ENCODE measurements around the gene KRT6C.
"Not testable (repeated sequence)": the region's sequence is repeated elsewhere in the genome, so short reads cannot be mapped to it uniquely, and the experiment has no call there.

Gene KRT6C

DNA sequence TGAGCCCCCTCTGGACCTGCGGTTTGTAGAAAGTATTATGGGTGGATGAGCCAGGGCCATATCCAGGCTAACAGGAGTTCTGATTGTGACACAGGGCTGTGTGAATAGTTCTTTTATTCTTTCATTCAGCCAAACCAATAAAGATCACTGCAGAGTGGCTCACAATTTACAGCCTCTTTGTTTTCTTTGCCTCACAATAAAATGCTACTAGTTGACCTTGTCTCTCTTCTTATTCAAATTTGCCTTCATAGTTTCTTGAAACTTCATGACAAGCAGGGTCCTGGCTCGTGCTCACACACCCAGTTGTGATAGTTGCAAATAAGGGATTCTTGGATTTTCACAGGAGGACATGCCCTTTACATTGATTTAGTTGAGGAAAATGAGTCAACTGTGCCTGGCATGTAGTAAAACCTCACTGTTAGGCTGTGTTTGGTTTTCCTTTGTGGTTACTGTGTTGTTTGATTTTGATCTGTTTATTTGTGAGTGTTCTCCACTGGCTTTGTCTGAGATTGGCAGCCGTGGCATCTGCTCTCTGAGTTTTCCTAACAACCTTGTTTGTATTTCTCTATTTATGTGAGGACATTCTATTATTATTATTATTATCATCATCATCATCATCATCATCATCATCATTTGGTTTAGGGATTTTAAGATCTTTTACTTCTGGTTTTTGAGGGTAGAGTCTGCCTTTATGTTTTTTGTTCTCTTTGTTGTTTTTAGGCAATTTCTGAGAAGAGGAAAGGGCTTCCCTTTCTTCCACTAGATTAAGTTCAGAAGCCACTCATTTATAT, 19.0 kb downstream of the KRT6C start:
- no peak for DNase-seq

- DNase-seq, result no peak
Measured at GRCh38 chr12:52452101-52452500, 21.5 kb downstream of the KRT6C start, which contains the start of gene KRT6B. TSS of gene KRT6B (minus strand) at chr12:52452146. CDS start at chr12:52452078, 68 bp downstream.

GRCh38 chr12:52448228-52448627, 25.4 kb downstream of the KRT6C start:
- no peak for DNase-seq

- not testable (repeated sequence) for DNase-seq
Measured at GRCh38 chr12:52447196-52447595, 26.4 kb downstream of the KRT6C start.

DNA sequence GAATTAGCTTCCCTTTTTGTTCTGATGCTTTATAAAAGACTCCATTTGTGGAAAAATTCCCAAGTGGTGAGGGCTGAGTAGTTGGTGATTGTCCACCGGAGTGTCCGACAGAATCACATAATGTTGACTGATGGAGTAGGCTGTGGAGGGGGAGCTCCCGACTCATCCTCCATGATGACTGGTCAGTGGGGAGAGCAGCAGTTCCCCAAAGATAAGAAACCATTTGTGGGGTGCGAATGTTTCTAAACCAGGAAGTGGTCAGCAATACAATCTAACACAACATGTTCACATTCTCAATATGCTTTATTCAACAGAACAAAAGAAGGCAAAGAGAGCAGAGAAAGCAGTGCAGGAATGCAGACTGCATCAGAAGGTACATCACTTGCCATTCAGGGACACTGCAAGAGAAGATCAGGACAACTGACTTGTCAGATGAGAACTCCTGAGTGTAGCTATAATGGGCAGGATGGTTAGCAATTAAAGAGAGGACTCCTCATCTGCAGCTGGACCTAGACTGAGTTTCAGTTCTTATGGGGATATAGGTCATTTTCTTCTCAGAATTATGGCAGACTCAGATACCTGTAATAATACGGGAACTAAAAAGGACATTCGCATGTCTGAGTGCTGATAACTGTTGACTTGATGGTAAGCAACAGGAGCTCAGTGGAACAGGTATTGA, 27.1 kb downstream of the KRT6C start:
- peak; percentile 3 for DNase-seq

DNA sequence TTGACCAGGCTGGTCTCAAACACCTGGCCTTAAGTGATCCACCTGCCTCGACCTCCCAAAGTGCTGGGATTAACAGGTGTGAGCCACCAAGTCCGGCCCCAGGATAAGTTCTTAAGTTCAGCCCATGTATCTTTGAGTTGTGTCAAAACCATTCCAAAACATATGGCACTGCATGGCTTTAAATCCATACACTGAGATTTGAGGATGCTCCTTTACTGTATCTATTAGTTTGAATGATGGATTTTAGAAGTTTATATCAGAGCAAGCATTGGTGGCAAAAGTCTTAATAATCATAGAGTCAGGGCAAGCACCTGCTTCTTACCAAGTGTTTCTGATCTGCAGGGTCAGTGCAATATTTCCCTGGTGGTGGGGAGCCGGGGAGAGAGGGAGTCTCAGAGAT, 27.7 kb downstream of the KRT6C start:
- no peak for DNase-seq

DNA sequence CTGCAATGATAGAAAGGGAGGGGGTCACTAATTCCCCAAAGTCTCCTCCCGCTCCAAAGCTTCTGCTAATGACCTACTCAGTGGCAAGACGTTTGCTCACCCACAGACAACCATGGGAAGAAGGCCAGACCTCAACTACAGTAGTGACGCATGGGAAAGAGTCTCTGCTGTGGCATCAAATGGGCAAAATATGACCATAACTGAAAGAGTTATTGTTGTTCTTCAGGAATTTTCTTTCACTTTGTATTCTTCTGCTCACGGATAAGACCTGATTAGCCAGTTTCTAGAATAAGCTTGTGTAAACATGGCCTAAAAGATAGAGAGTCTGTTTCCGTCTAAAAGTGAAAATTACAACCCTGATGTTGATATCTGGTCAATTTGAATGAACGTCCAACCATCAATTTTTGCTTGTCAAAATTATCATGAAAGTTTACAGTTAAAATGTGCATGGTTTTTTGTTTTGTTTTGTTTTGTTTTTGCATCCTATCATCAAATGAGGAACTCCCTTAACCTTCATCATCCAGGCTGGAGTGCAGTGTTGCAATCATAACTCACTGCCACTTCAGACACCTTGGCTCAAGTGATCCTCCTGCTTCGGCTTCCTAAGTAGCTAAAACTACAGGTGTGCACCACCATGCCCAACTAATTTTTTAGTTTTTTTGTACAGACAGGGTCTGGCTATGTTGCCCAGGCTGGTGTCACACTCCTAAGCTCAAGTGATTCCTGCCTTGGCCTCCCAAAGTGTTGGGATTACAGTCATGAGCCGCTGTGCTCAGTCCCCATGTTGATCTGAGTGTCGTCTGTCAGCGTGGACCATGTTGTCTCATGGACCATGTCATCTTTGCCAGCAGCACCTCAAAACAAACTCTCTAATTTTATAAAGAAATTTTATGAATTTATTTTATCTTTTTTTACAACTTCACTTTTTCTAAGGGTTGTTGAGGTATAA, 28.7 kb downstream of the KRT6C start:
- no peak for DNase-seq

DNA sequence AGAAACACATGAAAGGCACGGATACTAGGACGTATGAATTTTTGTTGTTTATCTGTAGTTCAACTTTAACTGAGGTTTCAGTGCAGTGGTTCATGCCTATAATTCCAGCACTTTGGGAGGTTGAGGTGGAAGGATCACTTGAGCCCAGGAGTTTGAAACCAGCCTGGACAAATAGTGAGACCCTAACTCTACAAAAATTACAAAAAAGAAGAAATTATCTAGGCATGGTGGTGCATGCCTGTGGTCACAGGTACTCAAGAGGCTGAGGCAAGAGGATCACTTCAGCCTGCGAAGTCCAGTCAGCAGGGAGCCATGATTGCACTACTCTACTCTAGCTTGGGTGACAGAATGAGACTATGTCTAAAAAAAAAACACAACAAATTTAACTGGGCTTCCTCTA, 29.6 kb downstream of the KRT6C start:
- no peak for DNase-seq

DNA sequence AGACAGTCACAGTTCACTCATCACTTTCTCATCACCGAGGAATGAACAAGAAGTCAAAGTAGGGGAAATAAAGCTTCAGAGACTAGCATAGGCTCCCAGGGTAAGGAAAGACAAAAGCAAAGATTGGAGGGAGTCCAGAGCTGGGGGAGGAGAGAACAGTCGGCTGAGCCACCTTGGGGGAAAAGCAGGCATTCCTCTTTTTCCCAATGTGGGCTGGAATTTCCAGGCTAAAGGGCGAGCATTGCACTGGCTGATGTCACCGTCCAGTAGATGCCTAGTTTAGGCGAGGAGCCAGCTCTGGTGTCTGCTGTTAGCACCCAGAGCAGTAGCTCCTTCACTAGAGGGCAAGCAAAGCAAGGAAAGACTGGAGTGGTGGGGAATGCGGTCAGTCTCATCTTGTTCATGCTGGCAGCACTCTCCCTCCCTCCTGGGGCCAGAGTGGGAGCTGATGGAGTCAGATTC, 31.0 kb downstream of the KRT6C start:
- DNase-seq, result no peak

- no peak for DNase-seq
Measured at GRCh38 chr12:52441320-52441911, 32.2 kb downstream of the KRT6C start.

DNA sequence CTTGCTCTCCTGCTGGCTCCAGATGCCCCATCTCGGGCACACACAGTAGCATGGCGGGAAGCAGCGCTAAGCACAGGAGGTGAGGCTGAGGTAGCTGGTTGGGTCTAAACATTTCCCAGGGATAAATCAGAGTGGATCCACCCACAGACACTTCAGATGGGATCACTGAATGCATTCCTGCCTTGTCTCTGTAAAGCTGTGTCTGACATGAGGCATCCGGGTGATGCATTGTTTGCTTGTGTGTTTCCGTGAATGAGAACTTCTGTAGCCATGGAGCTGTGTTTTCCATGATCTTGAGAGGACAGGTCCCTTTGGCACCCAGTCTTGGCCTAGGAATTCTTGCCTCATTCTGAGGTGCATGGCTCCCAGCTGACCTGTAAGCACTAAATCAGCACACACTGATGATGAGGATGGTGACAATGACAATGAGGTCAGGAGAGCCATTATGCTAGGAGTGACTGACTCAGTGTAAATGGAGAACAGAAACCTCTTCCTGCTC, 32.7 kb downstream of the KRT6C start:
- no peak for DNase-seq

GRCh38 chr12:52439845-52440244, 33.8 kb downstream of the KRT6C start:
- no peak for DNase-seq

DNA sequence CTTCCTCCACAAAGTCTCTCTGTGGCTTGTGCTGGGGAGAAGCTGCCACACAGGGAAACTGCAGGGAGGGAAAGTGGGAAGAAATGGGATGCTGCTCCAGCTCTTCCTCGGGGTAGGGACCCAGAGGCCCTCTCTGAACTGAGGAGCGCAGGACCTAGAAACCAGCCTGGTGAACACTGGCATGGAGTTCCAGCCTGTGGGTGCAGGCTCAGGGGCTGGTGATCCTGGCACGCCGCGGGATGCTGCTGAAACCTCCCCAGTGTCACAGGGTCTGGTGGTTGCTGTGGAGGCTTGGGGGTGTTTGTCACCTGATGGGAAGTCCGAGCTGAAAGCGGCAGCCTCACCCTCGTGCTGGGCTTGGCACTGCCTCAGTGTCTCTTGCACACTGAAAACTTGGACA, 34.2 kb downstream of the KRT6C start:
- DNase-seq, result no peak

- DNase-seq, result no peak
Measured at GRCh38 chr12:52438305-52439301, 35.0 kb downstream of the KRT6C start.

GRCh38 chr12:52437508-52437907, 36.1 kb downstream of the KRT6C start:
- DNase-seq, result no peak

DNA sequence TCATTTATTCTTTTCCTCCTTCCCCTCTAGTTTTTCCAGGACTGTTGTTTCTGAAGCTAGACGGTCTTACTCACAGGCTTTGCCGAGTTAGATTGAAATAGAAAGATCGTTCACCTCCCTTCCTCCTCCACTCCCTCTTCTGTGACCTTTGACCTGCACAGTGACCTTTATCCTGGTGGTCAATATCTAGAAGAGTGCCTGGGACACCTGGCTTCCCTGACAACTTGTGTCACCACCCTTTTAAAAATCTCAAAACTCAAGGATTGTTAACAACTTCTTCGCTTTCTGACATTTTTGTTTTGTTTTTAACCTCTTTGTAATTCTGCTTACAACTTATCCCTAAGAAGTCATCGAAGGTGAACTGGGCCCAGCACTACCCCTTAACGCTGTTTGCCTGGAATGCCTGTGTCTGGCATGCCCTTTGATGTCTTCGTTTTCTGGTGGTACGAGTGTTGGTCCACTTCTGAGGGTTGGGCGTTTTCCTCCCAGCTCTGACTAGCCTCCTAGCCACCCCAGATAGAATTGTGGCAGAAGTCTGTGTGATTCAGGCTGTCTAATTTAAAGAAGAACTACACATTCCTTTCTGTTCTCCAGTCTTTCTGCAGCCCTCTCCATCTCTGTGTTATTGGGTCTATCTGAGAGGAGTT, 36.7 kb downstream of the KRT6C start:
- no peak for DNase-seq

- no peak for DNase-seq
Measured at GRCh38 chr12:52436000-52436827, 37.4 kb downstream of the KRT6C start.

- no peak for DNase-seq
Measured at GRCh38 chr12:52435659-52435999, 38.0 kb downstream of the KRT6C start.

GRCh38 chr12:52434760-52435530, 38.7 kb downstream of the KRT6C start:
- DNase-seq, result no peak
